Uterus (tissue), 4 donors: ENCODE data around the gene MAP3K20. TPM values are rescaled to one million over a fixed set of nuclear protein-coding genes. Genes with fewer than 3 reads are reported as not detected.
"Not testable (repeated sequence)": the region's sequence is repeated elsewhere in the genome, so short reads cannot be mapped to it uniquely, and the experiment has no call there.

ENCODE experiments used
- DNase-seq, 2 donors: peaks; one replicate each; pipeline ENCODE4 v3.0.0-alpha.2; 2019 to 2020
- H3K27ac ChIP-seq, 2 donors: fragments of 200-600 bp; sonication (generic); 1 replicate in 1 of 2; 2 replicates in 1 of 2; pipeline ENCODE4 v1.5.1; 2016 to 2018
- H3K27me3 ChIP-seq, 2 donors: fragments of 200-600 bp; sonication (generic); one replicate each; pipeline ENCODE4 v1.5.1; 2018 to 2019; ENCODE audit warnings: control low read depth in 1 of 2
- H3K36me3 ChIP-seq, 2 donors: fragments of 200-600 bp; sonication (generic); one replicate each; pipeline ENCODE4 v1.5.1; 2019; ENCODE audit warnings: control low read depth in 1 of 2
- H3K4me1 ChIP-seq, 2 donors: fragments of 200-600 bp; sonication (generic); one replicate each; pipeline ENCODE4 v1.5.1; 2018 to 2019; ENCODE audit warnings: control low read depth in 1 of 2
- H3K4me3 ChIP-seq, 2 donors: fragments of 200-600 bp; sonication (generic); 1 replicate in 1 of 2; 2 replicates in 1 of 2; pipeline ENCODE4 v1.5.1; 2018 to 2019; ENCODE audit warnings: mild to moderate bottlenecking in 1 of 2
- H3K9me3 ChIP-seq, 2 donors: fragments of 200-600 bp; sonication (generic); one replicate each; pipeline ENCODE4 v1.5.1; 2019; ENCODE audit warnings: control low read depth in 1 of 2
- POLR2A ChIP-seq, 2 donors: fragments of 450-650 bp; IDR thresholded peaks; one replicate each; pipeline ENCODE4 v1.6.1; 2016; ENCODE audit warnings: antibody characterized with exemption in 2 of 2, mild to moderate bottlenecking in 1 of 2, moderate library complexity in 1 of 2
- intact Hi-C: fragments of 100-400 bp; cut with DNase I; formaldehyde crosslinking; loops from one replicate; pipeline ENCODE4 v1.15.1; 2023; ENCODE audit warnings: low total_unique reads
- total RNA-seq, 4 donors: library from RNA; depleted of rRNA in 3 of 4; stranded (reverse); fragments of >200 nt in 3 of 4; gene quantifications; one replicate each; pipeline versions ENCODE4 v1.1.0 to v1.2.4, GENCODE V29; 2014 to 2023
- TF ChIP-seq, protein P1 (sequence below), 4 experiments: fragments of 200-600 bp in 2 of 4; fragments of 450-650 bp in 2 of 4; sonication (generic) in 2 of 4; IDR thresholded peaks; one replicate each; pipeline ENCODE4 v1.5.1; 2016 to 2019; ENCODE audit warnings: antibody characterized with exemption in 4 of 4, mild to moderate bottlenecking in 2 of 4, moderate library complexity in 1 of 4
- donor health status: DM: yes; HTN: yes; CAD: no.

The MAP3K20 gene
- total RNA-seq, 4 donors from 2014 or later, result 47.6 to 183 (median 124) TPM

DNA sequence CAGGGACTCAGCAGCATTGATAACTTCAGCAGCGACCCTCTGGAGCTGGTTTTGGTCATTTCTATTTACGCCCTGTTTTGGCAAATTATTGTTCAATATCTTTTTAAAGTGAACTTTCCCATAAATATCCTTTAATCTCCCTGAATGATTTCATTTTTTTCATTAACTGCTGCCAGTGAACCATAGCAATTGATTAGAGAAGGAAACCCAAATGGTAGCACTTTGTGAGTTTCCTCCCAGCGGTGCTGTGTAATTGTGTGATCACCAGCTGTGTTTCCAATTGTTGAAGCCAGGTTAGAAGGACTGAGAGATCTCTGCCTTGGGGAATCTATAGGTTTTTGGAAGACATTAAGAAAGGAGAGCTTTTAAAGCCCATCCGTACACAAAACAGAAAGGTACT lies 16.3 kb downstream of the MAP3K20 start:
- DNase-seq, result no peak
- Histone ChIP-seq H3K36me3 (no peaks in the 10 kb centered on the region), H3K4me3 (no peak overlapping the region), H3K27ac (peak overlapping the region; percentile 82 to 92), H3K4me1 (peaks cover 5 to 11% of the 10 kb centered on the region in 2 donors), H3K9me3 (no peaks in the 10 kb centered on the region), H3K27me3 (no peaks in the 10 kb centered on the region)
- TF ChIP-seq POLR2A (IDR thresholded peaks at IDR 0.05), result no peak
- TF ChIP-seq, protein P1, sequence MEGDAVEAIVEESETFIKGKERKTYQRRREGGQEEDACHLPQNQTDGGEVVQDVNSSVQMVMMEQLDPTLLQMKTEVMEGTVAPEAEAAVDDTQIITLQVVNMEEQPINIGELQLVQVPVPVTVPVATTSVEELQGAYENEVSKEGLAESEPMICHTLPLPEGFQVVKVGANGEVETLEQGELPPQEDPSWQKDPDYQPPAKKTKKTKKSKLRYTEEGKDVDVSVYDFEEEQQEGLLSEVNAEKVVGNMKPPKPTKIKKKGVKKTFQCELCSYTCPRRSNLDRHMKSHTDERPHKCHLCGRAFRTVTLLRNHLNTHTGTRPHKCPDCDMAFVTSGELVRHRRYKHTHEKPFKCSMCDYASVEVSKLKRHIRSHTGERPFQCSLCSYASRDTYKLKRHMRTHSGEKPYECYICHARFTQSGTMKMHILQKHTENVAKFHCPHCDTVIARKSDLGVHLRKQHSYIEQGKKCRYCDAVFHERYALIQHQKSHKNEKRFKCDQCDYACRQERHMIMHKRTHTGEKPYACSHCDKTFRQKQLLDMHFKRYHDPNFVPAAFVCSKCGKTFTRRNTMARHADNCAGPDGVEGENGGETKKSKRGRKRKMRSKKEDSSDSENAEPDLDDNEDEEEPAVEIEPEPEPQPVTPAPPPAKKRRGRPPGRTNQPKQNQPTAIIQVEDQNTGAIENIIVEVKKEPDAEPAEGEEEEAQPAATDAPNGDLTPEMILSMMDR (IDR thresholded peaks at IDR 0.05), result no peak
- intact Hi-C loops, result no loop called here

DNA sequence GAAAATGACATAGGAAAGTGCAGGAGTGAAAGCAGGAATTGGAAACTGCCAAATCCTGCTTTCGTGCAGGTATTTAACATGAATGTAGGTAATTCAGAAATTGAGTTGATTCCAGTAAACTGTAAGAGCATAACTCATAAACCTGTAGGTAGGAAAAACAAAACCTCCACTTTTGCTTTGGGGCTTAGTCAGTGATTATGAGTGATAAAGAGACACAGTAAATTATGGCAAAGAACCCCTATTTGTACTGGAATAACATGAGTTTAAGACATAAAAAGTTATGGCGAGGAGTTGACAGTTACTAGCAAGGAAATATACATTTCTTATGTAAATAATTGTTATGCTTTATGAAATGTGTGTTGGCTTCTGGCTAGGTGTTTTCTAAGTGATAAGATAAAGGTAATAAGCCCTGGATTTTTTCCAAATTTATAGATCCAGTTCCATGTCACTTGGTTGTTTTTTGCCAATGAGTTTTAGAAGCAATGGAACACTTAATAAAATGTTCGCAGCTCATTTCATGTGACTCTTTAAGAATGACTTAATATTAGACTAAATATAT lies 17.3 kb downstream of the MAP3K20 start:
- Histone ChIP-seq H3K4me1 (peaks cover 5 to 11% of the 10 kb centered on the region in 2 donors), H3K27me3 (no peaks in the 10 kb centered on the region), H3K27ac (peak overlapping the region; percentile 82 to 92), H3K36me3 (no peaks in the 10 kb centered on the region), H3K9me3 (no peaks in the 10 kb centered on the region), H3K4me3 (no peak overlapping the region)
- intact Hi-C loops, result no loop called here
- TF ChIP-seq, protein P1 (IDR thresholded peaks at IDR 0.05), result no peak
- TF ChIP-seq POLR2A (IDR thresholded peaks at IDR 0.05), result no peak
- DNase-seq, result no peak

DNA sequence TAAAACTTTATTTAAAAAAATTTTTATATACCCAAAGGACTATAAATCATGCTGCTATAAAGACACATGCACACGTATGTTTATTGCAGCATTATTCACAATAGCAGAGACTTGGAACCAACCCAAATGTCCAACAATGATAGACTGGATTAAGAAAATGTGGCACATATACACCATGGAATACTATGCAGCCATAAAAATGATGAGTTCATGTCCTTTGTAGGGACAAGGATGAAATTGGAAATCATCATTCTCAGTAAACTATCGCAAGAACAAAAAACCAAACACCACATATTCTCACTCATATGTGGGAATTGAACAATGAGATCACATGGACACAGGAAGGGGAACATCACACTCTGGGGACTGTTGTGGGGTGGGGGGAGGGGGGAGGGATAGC lies 18.0 kb downstream of the MAP3K20 start:
- H3K36me3 ChIP-seq, H3K9me3 ChIP-seq, intact Hi-C loops, H3K4me3 ChIP-seq, DNase-seq, H3K27me3 ChIP-seq: not testable (repeated sequence)
- H3K27ac ChIP-seq, result peak overlapping the region; percentile 82 to 92
- peaks cover 5 to 11% of the 10 kb centered on the region in 2 donors for H3K4me1 ChIP-seq

DNA sequence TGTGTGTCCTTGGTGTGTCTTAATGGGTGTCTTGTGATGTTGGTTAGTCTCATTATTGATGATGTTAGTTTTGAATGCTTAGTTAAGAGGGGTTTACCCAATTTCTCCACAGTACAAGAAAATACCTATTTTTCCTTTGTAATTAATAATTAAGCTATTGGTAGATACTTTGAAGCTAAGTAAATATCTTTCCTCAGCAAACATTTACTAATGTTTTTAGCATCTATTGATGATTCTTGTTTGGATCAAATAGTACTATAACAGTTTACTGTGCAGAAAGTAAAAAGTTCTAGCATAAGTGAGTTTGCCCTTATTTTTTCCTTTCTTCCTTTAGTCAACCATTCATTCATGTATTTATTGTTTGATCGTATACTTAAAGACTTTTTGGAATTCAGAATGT lies 19.1 kb downstream of the MAP3K20 start:
- intact Hi-C loops, result no loop called here
- Histone ChIP-seq H3K36me3 (no peaks in the 10 kb centered on the region), H3K27me3 (no peaks in the 10 kb centered on the region), H3K4me1 (peaks cover 5 to 11% of the 10 kb centered on the region in 2 donors), H3K4me3 (no peak overlapping the region), H3K9me3 (no peaks in the 10 kb centered on the region), H3K27ac (no peak overlapping the region)
- TF ChIP-seq, protein P1 (IDR thresholded peaks at IDR 0.05), result no peak
- TF ChIP-seq POLR2A (IDR thresholded peaks at IDR 0.05), result no peak
- DNase-seq, result no peak

DNA sequence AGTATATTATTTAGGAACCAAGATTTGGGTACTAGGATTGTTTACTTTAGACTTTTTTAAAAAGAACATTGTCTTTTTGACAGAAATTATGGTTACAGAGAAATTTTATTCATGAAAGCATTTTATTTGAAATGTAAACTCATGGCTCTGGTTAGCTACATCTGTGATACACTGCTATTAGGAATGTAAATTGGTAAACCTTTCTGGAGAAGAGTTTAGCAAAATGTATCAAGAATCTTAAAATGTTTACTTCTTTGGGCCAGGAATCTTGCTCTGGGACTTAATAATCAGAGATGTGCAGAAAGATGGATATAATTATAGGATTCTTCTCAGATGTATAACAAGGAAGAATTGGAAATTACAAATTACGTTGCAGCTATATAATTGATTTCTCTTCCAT lies 19.7 kb downstream of the MAP3K20 start:
- Histone ChIP-seq H3K36me3 (no peaks in the 10 kb centered on the region), H3K4me3 (no peak overlapping the region), H3K4me1 (peaks cover 4 to 15% of the 10 kb centered on the region in 2 donors), H3K9me3 (no peaks in the 10 kb centered on the region), H3K27ac (no peak overlapping the region), H3K27me3 (no peaks in the 10 kb centered on the region)
- no peak for DNase-seq
- intact Hi-C loops, result no loop called here
- TF ChIP-seq POLR2A (IDR thresholded peaks at IDR 0.05), result no peak

DNA sequence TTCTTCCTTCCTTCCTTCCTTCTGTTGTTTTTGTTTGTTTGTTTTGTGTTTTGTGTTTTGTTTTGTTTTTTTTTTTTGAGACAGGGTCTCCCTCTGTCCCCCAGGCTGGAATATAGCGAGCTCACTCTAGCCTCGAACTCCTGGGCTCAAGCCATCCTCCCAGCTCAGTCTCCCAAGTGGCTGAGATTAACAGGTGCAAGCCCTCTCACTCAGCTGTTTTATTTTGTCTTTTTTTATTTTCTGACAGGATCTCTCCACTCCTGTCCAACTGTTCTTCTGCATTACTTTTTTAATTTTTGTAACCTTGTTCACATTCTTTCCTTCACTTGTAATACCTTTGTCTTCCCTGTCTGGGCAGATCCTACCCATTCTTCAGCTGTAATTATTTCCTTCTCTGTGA lies 23.6 kb downstream of the MAP3K20 start:
- no peak for TF ChIP-seq POLR2A (IDR thresholded peaks at IDR 0.05)
- TF ChIP-seq, protein P1 (IDR thresholded peaks at IDR 0.05), result no peak
- H3K9me3 ChIP-seq, result no peaks in the 10 kb centered on the region
- H3K4me1 ChIP-seq, result peaks cover 0 to 4% of the 10 kb centered on the region in 2 donors
- peak overlapping the region in 1 of 2 donors; percentile 28 for H3K27ac ChIP-seq
- H3K27me3 ChIP-seq, result no peaks in the 10 kb centered on the region
- intact Hi-C loops, result no loop called here
- no peaks in the 10 kb centered on the region for H3K36me3 ChIP-seq
- no peak for DNase-seq
- H3K4me3 ChIP-seq, result no peak overlapping the region
